HG03095 (cell line): ENCODE results near the gene MGST3.
A peak's percentile ranks its signal among the peaks of the same experiment; 100 is the strongest.
"Not testable (repeated sequence)": the region's sequence is repeated elsewhere in the genome, so short reads cannot be mapped to it uniquely, and the experiment has no call there.

Experiments used
- ATAC-seq: cut with Tn5 transposase; IDR thresholded peaks from one replicate; pipeline ENCODE4 v1.9.1; 2021; ENCODE audit warnings: moderate library complexity; ENCODE audit not compliant: unreplicated experiment

Gene MGST3

DNA sequence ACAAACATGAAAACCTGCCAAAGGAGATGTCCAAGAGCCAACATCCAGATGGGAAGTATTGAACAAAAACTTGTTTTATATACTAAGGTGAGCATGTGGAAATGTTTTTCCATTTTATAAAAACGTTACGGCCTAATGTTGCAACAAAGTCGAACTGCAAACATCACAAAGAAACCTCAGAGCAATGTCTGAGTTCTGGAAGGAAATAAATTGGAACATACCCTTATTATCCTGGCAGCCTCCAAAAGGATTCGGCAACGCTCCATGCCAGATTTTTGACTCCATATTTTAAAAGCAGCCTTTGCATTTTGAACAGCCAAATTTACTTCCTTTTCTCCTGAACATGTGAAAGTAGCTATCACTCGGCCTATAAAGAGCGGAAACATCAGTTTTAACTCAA, 64.0 kb downstream of the MGST3 start:
- no peak for ATAC-seq

DNA sequence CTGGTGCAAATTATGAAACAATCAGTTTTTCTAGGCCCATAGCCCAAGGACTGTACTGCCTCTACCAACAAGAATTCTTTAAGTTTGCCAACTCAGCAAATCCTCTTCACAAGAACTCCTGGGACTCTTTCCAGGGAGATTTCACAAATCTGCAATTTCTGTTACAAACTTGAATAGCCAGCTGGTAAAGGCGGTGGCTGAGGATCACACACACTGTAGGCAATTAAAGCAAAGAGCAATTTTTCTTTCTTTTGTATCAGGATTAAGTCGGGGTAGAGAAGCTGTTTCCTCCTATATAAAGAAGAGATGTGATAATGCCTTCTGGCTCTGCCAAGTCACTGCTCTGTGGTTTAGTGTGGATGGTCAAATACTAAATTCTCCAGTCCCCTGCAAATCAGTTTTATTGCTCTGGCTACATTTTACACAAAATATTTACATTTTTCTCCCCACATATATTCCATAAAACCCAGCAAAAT, 65.6 kb downstream of the MGST3 start:
- no peak for ATAC-seq

DNA sequence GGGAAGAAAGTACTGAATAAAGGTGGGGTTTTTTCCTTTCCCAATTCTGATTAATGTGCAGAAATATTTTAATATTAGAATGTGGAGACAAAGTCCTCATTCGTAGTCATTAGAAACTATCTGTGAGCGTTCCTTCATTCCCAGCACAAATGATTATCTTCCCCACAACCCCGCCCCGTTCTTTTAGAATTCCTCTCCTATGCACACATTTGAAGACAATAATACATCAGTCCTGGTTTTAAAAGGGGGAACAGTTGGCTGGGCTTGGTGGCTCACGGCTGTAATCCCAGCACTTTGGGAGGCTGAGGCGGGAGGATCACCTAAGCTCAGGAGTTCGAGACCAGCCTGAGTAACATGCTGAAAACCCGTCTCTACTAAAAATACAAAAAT, 66.5 kb downstream of the MGST3 start:
- no peak for ATAC-seq

DNA sequence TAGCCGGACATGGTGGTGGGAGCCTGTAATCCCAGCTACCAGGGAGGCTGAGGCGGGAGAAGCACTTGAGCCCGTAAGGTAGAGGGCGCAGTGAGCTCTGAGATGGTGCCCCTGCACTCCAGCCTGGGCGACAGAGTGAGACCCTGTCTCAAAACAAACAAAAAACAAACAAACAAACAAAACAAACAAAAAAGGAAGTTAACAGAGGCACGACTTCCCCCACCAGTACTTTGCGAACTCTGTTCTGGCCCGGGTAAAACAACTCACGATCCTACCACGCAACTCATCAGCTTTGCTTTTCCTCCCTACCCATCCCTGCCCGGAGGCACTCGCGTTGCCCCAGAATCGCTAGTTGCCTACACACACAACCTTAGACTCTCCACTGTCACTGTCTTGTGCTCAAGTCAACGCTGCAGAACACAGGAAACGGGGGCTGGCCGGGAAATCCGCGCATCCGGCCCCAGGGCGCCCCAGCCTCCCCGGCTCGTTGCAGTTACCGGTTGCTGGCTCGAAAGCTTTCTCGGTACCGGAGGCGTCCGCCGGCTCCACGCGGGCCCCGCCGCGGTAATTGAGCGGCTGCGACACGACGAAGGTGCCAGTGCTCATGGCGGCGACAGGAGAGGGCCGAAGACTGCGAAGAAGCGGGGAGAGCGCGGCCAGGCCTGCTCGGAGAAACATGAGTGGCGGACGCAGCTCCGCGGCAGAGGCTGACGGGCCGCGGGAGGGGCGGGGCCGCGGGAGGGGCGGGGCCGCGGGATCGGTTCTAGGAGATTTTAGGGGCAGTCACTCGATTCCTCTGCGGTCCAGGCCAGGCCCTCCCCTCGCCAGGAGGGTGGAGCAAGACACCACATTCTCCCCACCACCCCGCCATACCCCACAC, 67.1 kb downstream of the MGST3 start, which contains the start of gene ALDH9A1:
ALDH9A1 (minus strand) TSS at position 682 of the 880 bp plus-strand sequence; CDS start at position 678, 4 bp downstream.
- peak; percentile 88 for ATAC-seq

DNA sequence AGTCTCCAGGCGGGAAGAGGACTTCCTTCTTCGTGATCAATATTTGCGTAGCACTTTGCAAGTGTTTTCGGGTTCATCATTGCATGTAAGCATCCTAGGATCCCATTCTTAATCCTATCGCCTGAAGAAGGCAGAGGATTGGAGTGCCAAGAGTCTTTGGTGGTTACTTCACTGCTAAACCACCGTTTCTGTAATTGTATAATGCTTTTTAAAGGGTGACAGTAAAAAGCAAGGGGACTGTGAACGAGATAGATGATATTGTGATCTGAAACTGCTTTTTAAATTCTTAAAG, 67.7 kb downstream of the MGST3 start:
- ATAC-seq: no peak

DNA sequence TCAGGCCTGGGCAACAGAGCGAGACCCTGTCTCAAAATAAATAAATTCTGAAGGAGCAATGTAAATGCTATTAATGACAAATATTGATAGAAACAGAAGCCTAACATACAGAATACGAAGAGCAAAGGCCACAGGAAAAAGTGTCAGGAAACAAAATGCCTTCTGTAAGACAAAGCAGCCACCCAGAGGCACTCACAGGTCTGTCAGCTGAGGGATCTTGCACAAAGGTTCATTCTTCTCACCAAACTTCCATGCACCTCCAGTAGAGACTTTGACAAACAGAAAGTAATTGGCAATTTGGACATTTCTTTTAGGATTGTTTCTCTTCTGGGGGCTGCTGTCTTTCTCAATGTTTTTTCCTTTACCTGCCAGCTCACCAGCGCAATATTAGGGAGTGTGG, 68.5 kb downstream of the MGST3 start:
- no peak for ATAC-seq

DNA sequence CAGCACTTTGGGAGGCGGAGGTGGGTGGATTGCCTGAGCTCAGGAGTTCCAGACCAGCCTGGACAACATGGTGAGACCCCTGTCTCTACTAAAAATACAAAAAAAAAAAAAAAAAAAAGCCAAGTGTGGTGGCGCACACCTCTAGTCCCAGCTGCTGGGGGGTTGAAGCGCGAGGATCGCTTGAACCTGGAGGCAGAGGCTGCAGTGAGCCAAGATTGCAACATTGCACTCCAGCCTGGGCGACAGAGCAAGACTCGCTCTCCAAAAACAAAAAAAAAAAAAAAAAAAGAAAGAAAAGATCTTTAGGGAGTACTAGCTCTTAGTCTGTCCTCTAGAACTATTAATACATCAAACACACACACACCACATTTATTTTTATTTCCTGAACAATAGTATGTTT, 70.9 kb downstream of the MGST3 start:
- not testable (repeated sequence) for ATAC-seq

DNA sequence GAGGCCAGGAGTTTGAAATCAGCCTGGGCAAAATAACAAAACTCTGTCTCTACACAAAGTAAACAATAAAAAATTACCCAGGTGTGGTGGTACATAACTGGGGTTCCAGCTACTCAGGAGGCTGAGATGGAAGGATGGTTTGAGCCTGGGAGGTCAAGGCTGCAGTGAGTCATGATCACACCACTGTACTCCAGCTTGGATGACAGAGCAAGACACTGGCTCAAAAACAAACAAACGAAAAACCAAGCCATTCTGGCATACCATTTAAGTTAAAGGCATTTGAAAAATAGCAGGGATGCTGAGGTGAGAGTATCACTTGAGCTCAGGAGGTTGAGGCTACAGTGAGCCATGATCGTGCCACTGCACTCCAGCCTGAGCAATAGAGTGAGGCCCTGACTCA, 72.6 kb downstream of the MGST3 start:
- no peak for ATAC-seq
